DOHH2 (cell line): ENCODE data around the gene BRD3.
A peak's percentile ranks its signal among the peaks of the same experiment; 100 is the strongest.

Experiments
- H3F3A ChIP-seq: fragments of 200-600 bp; sonication (generic), shearing (Covaris generic); 2 replicates; pipeline ENCODE4 v1.6.0; 2016; ENCODE audit warnings: antibody characterized with exemption, mild to moderate bottlenecking; ENCODE audit not compliant: control insufficient read depth, insufficient read depth
- H3K27ac ChIP-seq: fragments of 200-600 bp; sonication (generic); 2 replicates; pipeline ENCODE4 v1.5.1; 2014; ENCODE audit warnings: low read depth, mild to moderate bottlenecking, low read length, moderate library complexity
- H3K27me3 ChIP-seq: fragments of 200-600 bp; sonication (generic); 2 replicates; pipeline ENCODE4 v1.6.1; 2014; ENCODE audit warnings: mild to moderate bottlenecking, low read length, mixed read lengths; ENCODE audit not compliant: control insufficient read depth
- H3K36me3 ChIP-seq: fragments of 200-600 bp; sonication (generic); 2 replicates; pipeline ENCODE4 v1.6.1; 2014; ENCODE audit warnings: mild to moderate bottlenecking, low read length, moderate library complexity, mixed read lengths; ENCODE audit not compliant: control insufficient read depth
- H3K4me1 ChIP-seq: fragments of 200-600 bp; sonication (generic); 2 replicates; pipeline ENCODE4 v1.6.1; 2014; ENCODE audit warnings: mild to moderate bottlenecking, low read length, mixed read lengths; ENCODE audit not compliant: control insufficient read depth
- H3K4me2 ChIP-seq: fragments of 200-600 bp; sonication (generic); 2 replicates; pipeline ENCODE4 v1.6.0; 2014; ENCODE audit warnings: mild to moderate bottlenecking, low read length, moderate library complexity
- H3K4me3 ChIP-seq: fragments of 200-600 bp; sonication (generic); 2 replicates; pipeline ENCODE4 v1.5.1; 2014; ENCODE audit warnings: mild to moderate bottlenecking, low read length, mixed read lengths
- H3K79me2 ChIP-seq: fragments of 200-600 bp; sonication (generic); 2 replicates; pipeline ENCODE4 v1.6.1; 2014; ENCODE audit warnings: mild to moderate bottlenecking, low read length, mixed read lengths; ENCODE audit not compliant: control insufficient read depth
- H3K9me2 ChIP-seq: fragments of 200-600 bp; sonication (generic); replicated peaks from 2 replicates; pipeline ENCODE4 v1.6.1; 2014; ENCODE audit warnings: mild to moderate bottlenecking, low read length, mixed read lengths; ENCODE audit not compliant: control insufficient read depth
- H3K9me3 ChIP-seq: fragments of 200-600 bp; sonication (generic); 2 replicates; pipeline ENCODE4 v1.6.1; 2014; ENCODE audit warnings: antibody characterized with exemption, low read length, mixed read lengths; ENCODE audit not compliant: control insufficient read depth, insufficient read depth
- H4K20me1 ChIP-seq: fragments of 200-600 bp; sonication (generic); 2 replicates; pipeline ENCODE4 v1.6.0; 2014; ENCODE audit warnings: low read depth, mild to moderate bottlenecking, antibody characterized with exemption, low read length, moderate library complexity; ENCODE audit not compliant: control insufficient read depth, insufficient read depth
- CTCF ChIP-seq: fragments of 200-600 bp; sonication (generic); IDR thresholded peaks from one replicate; pipeline ENCODE4 v1.5.1; 2014; ENCODE audit warnings: antibody characterized with exemption, mild to moderate bottlenecking, low read depth, low read length; ENCODE audit not compliant: poor library complexity, severe bottlenecking
- EZH2phosphoT487 ChIP-seq: fragments of 200-600 bp; sonication (generic); IDR thresholded peaks from 2 replicates; pipeline ENCODE4 v1.6.1; 2017; ENCODE audit warnings: borderline replicate concordance, mild to moderate bottlenecking, antibody characterized with exemption, low read length, moderate library complexity, mixed read lengths

Gene BRD3

DNA sequence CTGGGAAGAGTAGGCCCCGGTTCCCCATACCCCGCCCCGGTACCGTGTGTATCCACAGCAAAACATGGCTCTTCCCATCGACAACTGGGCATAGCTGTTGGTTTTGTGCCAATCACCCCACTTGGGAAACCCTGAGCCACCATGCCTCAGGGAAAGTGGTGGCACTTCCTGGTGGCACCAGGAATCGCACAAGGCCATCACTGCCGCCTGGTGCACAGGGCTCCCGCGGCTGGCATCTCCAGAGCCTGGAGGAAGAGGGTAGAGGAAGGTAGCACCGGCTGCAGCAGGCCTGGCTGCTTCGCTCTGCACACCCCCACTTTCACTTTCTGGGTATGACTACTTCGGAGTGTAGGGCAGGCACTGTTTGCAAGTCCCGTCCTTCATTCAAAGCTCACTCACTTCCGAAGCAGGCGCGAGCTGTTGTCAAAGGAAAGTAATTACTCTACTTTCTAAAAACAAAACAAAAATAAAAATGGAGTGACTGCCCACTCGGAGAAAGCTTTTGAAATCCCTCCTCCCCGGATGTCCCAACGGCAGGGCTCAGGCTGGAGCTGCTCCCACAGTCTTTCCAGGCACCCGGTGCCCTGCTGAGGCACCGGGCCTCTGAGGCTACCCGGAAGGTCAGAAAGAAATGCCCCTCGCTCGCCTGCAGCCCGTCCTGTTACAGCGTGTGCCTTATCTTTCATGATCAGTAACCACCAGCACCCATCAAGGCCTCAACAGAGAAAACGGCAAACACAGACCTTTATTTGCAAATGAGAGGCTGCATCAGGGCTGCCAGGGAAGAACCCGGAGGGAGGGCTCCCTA is 2.0 kb downstream of the BRD3 start:
- H3K27ac ChIP-seq = peak overlapping the region; percentile 56; the same call in 1 of the 2 replicates
- peaks cover 29% of the 10 kb centered on the region for H3K4me1 ChIP-seq
- no peaks in the 10 kb centered on the region for H3K9me2 ChIP-seq
- H3K4me3 ChIP-seq = peak overlapping the region; percentile 91
- H3K79me2 ChIP-seq = peaks cover 64% of the 10 kb centered on the region
- H3K4me2 ChIP-seq = peak overlapping the region; percentile 91
- H3K36me3 ChIP-seq = peaks cover 7% of the 10 kb centered on the region
- H3F3A ChIP-seq = no peaks in the 10 kb centered on the region
- H4K20me1 ChIP-seq = peaks cover 7% of the 10 kb centered on the region
- H3K9me3 ChIP-seq = no peaks in the 10 kb centered on the region
- H3K27me3 ChIP-seq = peaks cover 18% of the 10 kb centered on the region
- no peak for TF ChIP-seq EZH2phosphoT487
- TF ChIP-seq CTCF = no peak

DNA sequence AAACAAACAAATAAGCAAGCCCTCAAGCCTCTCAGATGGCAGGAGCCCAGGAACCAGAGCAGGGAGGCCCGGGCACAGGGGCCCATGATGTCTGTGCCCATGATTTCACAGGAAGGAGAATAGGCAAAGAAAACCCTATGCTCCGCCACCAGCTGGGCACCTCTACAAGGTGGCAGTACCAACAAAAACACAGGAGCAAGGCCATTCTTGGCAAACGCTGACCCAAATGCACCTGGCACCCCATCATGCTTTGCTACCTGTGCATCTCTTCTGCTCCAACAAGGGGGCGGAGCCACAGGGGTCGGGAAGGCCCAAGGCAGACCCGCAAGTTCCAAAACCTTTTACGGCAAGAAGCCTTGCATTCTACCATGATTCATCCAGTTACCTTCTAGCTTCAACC is 3.1 kb downstream of the BRD3 start:
- Histone ChIP-seq H3K9me2 (no peaks in the 10 kb centered on the region), H3K4me1 (peaks cover 40% of the 10 kb centered on the region), H3K79me2 (peaks cover 75% of the 10 kb centered on the region), H3K4me2 (no peak overlapping the region), H3K27me3 (peaks cover 7% of the 10 kb centered on the region), H3K36me3 (peaks cover 7% of the 10 kb centered on the region), H3K27ac (no peak overlapping the region), H3F3A (no peaks in the 10 kb centered on the region), H4K20me1 (peaks cover 7% of the 10 kb centered on the region), H3K4me3 (no peak overlapping the region), H3K9me3 (no peaks in the 10 kb centered on the region)
- TF ChIP-seq EZH2phosphoT487 (no peak), CTCF (no peak)

DNA sequence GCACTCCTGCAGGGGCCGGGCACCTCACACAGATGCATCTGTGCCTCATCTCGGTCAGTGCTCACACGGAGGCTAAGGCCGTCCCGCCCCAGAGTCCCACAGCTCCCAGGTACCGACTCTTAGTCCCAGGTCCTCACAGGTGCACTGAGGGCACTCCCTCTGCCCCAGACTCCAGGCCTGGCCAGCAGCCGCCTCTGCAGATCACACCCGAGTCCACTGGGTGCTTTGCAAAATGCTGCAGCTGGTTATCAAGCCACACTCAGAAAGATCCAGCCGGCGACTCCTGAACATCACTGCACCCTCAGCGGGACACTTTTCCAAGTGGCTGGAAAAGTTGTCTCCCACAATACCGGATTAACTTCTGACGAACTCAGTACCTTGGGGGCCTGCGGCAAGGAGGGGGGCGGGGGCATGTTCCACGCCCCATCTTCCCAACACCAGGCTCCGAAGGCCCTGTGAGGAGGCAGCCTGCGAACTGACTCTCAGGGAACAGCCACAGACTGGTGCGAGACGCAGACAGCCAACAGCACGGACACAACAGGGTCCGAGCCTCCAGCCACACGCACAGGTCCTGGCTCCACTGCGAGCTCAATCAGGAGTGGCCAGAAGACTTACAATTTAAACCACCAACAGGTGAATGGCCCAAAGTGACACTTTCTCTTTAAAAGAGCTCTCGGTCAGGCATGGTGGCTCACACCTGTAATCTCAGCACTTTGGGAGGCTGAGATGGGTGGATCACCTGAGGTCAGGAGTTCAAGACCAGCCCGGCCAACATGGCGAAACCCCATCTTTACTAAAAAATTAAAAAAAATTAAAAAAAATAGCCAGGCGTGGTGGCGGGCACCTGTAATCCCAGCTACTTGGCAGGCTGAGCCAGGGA is 4.0 kb downstream of the BRD3 start:
- Histone ChIP-seq H3K79me2 (peaks cover 84% of the 10 kb centered on the region), H3K4me2 (no peak overlapping the region), H3K27me3 (no peaks in the 10 kb centered on the region), H4K20me1 (peaks cover 15% of the 10 kb centered on the region), H3K9me2 (no peaks in the 10 kb centered on the region), H3K4me3 (no peak overlapping the region), H3K4me1 (peaks cover 36% of the 10 kb centered on the region), H3F3A (no peaks in the 10 kb centered on the region), H3K27ac (no peak overlapping the region), H3K36me3 (peaks cover 7% of the 10 kb centered on the region), H3K9me3 (no peaks in the 10 kb centered on the region)
- no peak for TF ChIP-seq EZH2phosphoT487
- TF ChIP-seq CTCF = no peak
